Esophagus muscularis mucosa (tissue), 4 donors: ENCODE measurements around the gene ATOX1. TPM values are rescaled to one million over a fixed set of nuclear protein-coding genes. Genes with fewer than 3 reads are reported as not detected.

Experiments
- DNase-seq: peaks from one replicate; pipeline ENCODE4 v3.0.0-alpha.2; 2017; ENCODE audit errors: extremely low spot score
- H3K27ac ChIP-seq, 4 donors: fragments of 200-600 bp; sonication (generic); replicated peaks in 1 of 4; 1 replicate in 3 of 4; 2 replicates in 1 of 4; pipeline ENCODE4 v1.5.1; 2016 to 2019; ENCODE audit warnings: mild to moderate bottlenecking in 1 of 4
- H3K27me3 ChIP-seq, 4 donors: fragments of 200-600 bp; sonication (generic); one replicate each; pipeline versions ENCODE4 v1.5.1 to v1.6.0; 2016 to 2019
- H3K36me3 ChIP-seq, 4 donors: fragments of 200-600 bp; sonication (generic); one replicate each; pipeline ENCODE4 v1.5.1; 2016 to 2019
- H3K4me1 ChIP-seq, 4 donors: fragments of 200-600 bp; sonication (generic); one replicate each; pipeline ENCODE4 v1.5.1; 2016 to 2019
- H3K4me3 ChIP-seq, 4 donors: fragments of 200-600 bp; sonication (generic); 1 replicate in 2 of 4; 2 replicates in 2 of 4; pipeline ENCODE4 v1.5.1; 2016 to 2019; ENCODE audit warnings: mild to moderate bottlenecking in 4 of 4, moderate library complexity in 1 of 4
- H3K9me3 ChIP-seq, 4 donors: fragments of 200-600 bp; sonication (generic); 1 replicate in 3 of 4; 2 replicates in 1 of 4; pipeline ENCODE4 v1.5.1; 2016 to 2019
- CTCF ChIP-seq, 3 experiments: fragments of 200-600 bp in 2 of 3; fragments of 450-650 bp in 1 of 3; sonication (generic) in 2 of 3; IDR thresholded peaks; one replicate each; pipeline ENCODE4 v1.5.1; 2017 to 2019; ENCODE audit warnings: antibody characterized with exemption in 3 of 3, mild to moderate bottlenecking in 2 of 3, moderate library complexity in 1 of 3
- EP300 ChIP-seq: sonication (generic); formaldehyde crosslinking; IDR thresholded peaks from one replicate; pipeline ENCODE4 v1.6.1; 2017; ENCODE audit warnings: antibody characterized with exemption
- POLR2A ChIP-seq: fragments of 450-650 bp; IDR thresholded peaks from one replicate; pipeline ENCODE4 v1.6.1; 2017; ENCODE audit warnings: antibody characterized with exemption, moderate library complexity, mild to moderate bottlenecking, low read depth
- POLR2AphosphoS5 ChIP-seq, 2 donors: sonication (generic); formaldehyde crosslinking; IDR thresholded peaks; one replicate each; pipeline ENCODE4 v1.6.1; 2017; ENCODE audit warnings: antibody characterized with exemption in 2 of 2
- WGBS: methylation state at CpG from one replicate; pipeline ENCODE4 v1.1.5; 2018; 5-methylcytosine and 5-hydroxymethylcytosine counted together
- intact Hi-C: fragments of 100-400 bp; cut with DNase I; formaldehyde crosslinking; loops from one replicate; pipeline ENCODE4 v1.15.1; 2023
- total RNA-seq, 4 donors: library from RNA; depleted of rRNA; stranded (reverse); fragments of >200 nt; gene quantifications; one replicate each; pipeline versions ENCODE4 v1.1.0 to v1.2.1, GENCODE V29; 2016

The ATOX1 gene
- total RNA-seq, 4 donors from 2014 or later = 101 to 144 (median 114) TPM

DNA sequence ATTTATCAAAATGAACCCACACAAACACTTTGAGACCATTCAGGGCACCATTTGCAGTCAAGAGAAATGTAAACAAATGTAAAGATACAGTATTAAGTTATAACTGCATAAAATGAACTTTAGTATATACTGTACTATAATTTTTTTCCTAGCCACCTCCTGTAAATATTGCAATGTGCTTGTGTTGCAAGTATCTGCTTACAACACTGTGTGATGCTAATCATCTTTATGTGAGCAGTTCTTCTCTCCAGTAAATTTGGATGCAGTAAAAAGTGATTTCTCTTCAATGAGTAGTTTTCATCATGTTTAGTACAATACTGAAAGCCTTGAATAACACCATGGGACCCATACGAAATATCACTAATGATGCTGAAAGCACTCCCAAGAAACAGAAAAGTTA is 22.8 kb upstream of the ATOX1 start:
- intact Hi-C loops = no loop called here
- no peaks in the 10 kb centered on the region for H3K27me3 ChIP-seq
- H3K4me1 ChIP-seq = peaks cover 61 to 97% (median 96%) of the 10 kb centered on the region in 4 donors
- no peak for DNase-seq
- no peak overlapping the region for H3K27ac ChIP-seq
- WGBS = 53% methylated on average over 1 of the region's 1 CpG
- peaks cover 0 to 15% (median 5%) of the 10 kb centered on the region in 4 donors for H3K36me3 ChIP-seq
- TF ChIP-seq POLR2A = no peak
- no peak for TF ChIP-seq POLR2AphosphoS5 (IDR thresholded peaks at IDR 0.05)
- no peak for TF ChIP-seq EP300
- H3K9me3 ChIP-seq = no peaks in the 10 kb centered on the region
- no peak overlapping the region for H3K4me3 ChIP-seq

GRCh38 chr5:151780348-151780747 is 21.9 kb upstream of the ATOX1 start:
- 93% methylated on average over 11 of the region's 11 CpGs for WGBS
- intact Hi-C loops = no loop called here
- Histone ChIP-seq H3K27ac (no peak overlapping the region), H3K27me3 (no peaks in the 10 kb centered on the region), H3K4me3 (no peak overlapping the region), H3K36me3 (peaks cover 0 to 15% (median 5%) of the 10 kb centered on the region in 4 donors), H3K4me1 (peaks cover 66 to 99% (median 96%) of the 10 kb centered on the region in 4 donors), H3K9me3 (no peaks in the 10 kb centered on the region)
- TF ChIP-seq EP300 (no peak), CTCF (IDR thresholded peaks at IDR 0.05) (no peak), POLR2AphosphoS5 (IDR thresholded peaks at IDR 0.05) (no peak), POLR2A (no peak)
- no peak for DNase-seq

DNA sequence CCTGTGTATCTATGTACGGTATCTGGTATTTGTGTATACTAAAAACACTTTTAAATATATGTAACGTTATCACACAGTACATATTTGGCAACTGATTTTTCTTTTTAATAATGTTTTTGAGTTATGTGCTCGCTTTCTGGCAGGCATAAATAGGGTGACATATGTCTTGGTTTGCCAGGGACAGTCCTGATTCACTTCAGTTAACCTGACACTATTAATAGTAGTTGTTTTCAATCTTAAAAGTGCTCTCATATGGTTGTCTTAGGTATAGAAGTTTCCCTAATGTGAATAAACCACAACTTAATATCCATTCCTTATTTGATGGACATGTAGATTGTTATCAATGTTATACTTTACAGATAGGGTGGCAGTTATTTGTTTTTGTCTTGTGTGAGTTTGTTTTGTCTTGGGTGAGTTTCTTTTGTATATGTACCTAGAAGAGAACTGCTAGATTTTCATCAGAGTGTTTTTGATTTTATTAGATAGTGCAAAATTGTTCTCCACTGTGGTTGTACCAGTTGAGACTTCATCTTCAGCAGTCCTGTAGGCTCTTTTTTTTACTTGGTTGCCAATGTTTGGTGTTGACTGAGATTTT is 21.2 kb upstream of the ATOX1 start:
- Histone ChIP-seq H3K27me3 (no peaks in the 10 kb centered on the region), H3K36me3 (peaks cover 0 to 15% (median 5%) of the 10 kb centered on the region in 4 donors), H3K27ac (no peak overlapping the region), H3K9me3 (no peaks in the 10 kb centered on the region), H3K4me3 (no peak overlapping the region), H3K4me1 (peaks cover 66 to 99% (median 96%) of the 10 kb centered on the region in 4 donors)
- no peak for DNase-seq
- TF ChIP-seq CTCF (IDR thresholded peaks at IDR 0.05) (no peak), POLR2A (no peak), POLR2AphosphoS5 (IDR thresholded peaks at IDR 0.05) (no peak), EP300 (no peak)
- 81% methylated on average over 3 of the region's 3 CpGs for WGBS
- intact Hi-C loops = no loop called here

DNA sequence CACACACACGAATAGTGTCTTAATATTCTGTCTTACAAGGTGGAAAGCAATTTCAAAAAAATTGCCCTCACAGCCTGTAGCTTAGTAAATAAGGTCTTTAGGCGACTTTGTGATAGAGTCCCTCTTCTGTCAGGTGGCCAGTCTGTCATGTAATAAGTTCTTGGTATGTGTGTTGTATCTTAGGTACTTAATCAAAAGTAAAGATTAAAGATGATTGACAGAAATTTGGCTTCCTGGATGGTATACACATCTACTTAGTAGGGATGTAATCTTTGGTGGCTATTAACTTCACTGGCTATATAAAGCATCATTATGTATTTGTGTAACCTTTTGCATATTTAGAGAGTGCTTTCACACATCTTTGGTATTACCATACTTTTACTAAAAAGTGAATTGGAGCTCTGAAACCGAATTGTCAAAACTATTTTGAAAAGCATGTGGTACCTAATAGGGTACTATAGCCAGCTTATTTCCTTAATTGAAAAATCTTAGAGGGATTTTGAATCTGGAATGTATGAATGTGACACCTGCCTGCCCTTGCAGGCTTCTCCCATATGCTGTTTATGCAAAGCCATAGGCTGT is 16.7 kb upstream of the ATOX1 start:
- TF ChIP-seq POLR2AphosphoS5 (IDR thresholded peaks at IDR 0.05) (no peak), CTCF (IDR thresholded peaks at IDR 0.05) (no peak), POLR2A (no peak), EP300 (no peak)
- peak overlapping the region; percentile 7 to 95 (median 54) for H3K27ac ChIP-seq
- no peak for DNase-seq
- peak overlapping the region in 2 of 4 donors; percentile 17 to 79 for H3K4me3 ChIP-seq
- intact Hi-C loops = no loop called here
- H3K36me3 ChIP-seq = peaks cover 0 to 15% (median 5%) of the 10 kb centered on the region in 4 donors
- WGBS = 35% methylated on average over 3 of the region's 3 CpGs
- H3K27me3 ChIP-seq = no peaks in the 10 kb centered on the region
- H3K4me1 ChIP-seq = peaks cover 62 to 80% (median 78%) of the 10 kb centered on the region in 4 donors
- H3K9me3 ChIP-seq = no peaks in the 10 kb centered on the region

- no peaks in the 10 kb centered on the region for H3K9me3 ChIP-seq
- H3K27me3 ChIP-seq = no peaks in the 10 kb centered on the region
- H3K4me3 ChIP-seq = peak overlapping the region; percentile 79 to 87 (median 83)
- H3K4me1 ChIP-seq = peaks cover 51 to 74% (median 72%) of the 10 kb centered on the region in 4 donors
- no peak for DNase-seq
- intact Hi-C loops = no loop called here
- WGBS = 3% methylated on average over 3 of the region's 3 CpGs
- H3K27ac ChIP-seq = peak overlapping the region; percentile 92 to 96 (median 94)
- peaks cover 0 to 15% (median 5%) of the 10 kb centered on the region in 4 donors for H3K36me3 ChIP-seq
- TF ChIP-seq POLR2A = no peak
- no peak for TF ChIP-seq EP300
- TF ChIP-seq POLR2AphosphoS5 (IDR thresholded peaks at IDR 0.05) = no peak
- no peak for TF ChIP-seq CTCF (IDR thresholded peaks at IDR 0.05)
These were observed 15.5 kb upstream of the ATOX1 start for GRCh38 chr5:151773951-151774350.
